Esophagus muscularis mucosa (tissue), 4 donors: ENCODE data around the gene TSHZ3. TPM values are rescaled to one million over a fixed set of nuclear protein-coding genes. Genes with fewer than 3 reads are reported as not detected.

Experiments used
- DNase-seq: peaks from one replicate; pipeline ENCODE4 v3.0.0-alpha.2; 2017; ENCODE audit errors: extremely low spot score
- H3K27ac ChIP-seq, 4 donors: fragments of 200-600 bp; sonication (generic); replicated peaks in 1 of 4; 1 replicate in 3 of 4; 2 replicates in 1 of 4; pipeline ENCODE4 v1.5.1; 2016 to 2019; ENCODE audit warnings: mild to moderate bottlenecking in 1 of 4
- H3K27me3 ChIP-seq, 4 donors: fragments of 200-600 bp; sonication (generic); one replicate each; pipeline versions ENCODE4 v1.5.1 to v1.6.0; 2016 to 2019
- H3K36me3 ChIP-seq, 4 donors: fragments of 200-600 bp; sonication (generic); one replicate each; pipeline ENCODE4 v1.5.1; 2016 to 2019
- H3K4me1 ChIP-seq, 4 donors: fragments of 200-600 bp; sonication (generic); one replicate each; pipeline ENCODE4 v1.5.1; 2016 to 2019
- H3K4me3 ChIP-seq, 4 donors: fragments of 200-600 bp; sonication (generic); 1 replicate in 2 of 4; 2 replicates in 2 of 4; pipeline ENCODE4 v1.5.1; 2016 to 2019; ENCODE audit warnings: mild to moderate bottlenecking in 4 of 4, moderate library complexity in 1 of 4
- H3K9me3 ChIP-seq, 4 donors: fragments of 200-600 bp; sonication (generic); 1 replicate in 3 of 4; 2 replicates in 1 of 4; pipeline ENCODE4 v1.5.1; 2016 to 2019
- EP300 ChIP-seq: sonication (generic); formaldehyde crosslinking; IDR thresholded peaks from one replicate; pipeline ENCODE4 v1.6.1; 2017; ENCODE audit warnings: antibody characterized with exemption
- POLR2A ChIP-seq: fragments of 450-650 bp; IDR thresholded peaks from one replicate; pipeline ENCODE4 v1.6.1; 2017; ENCODE audit warnings: antibody characterized with exemption, moderate library complexity, mild to moderate bottlenecking, low read depth
- POLR2AphosphoS5 ChIP-seq, 2 donors: sonication (generic); formaldehyde crosslinking; IDR thresholded peaks; one replicate each; pipeline ENCODE4 v1.6.1; 2017; ENCODE audit warnings: antibody characterized with exemption in 2 of 2
- WGBS: methylation state at CpG from one replicate; pipeline ENCODE4 v1.1.5; 2018; 5-methylcytosine and 5-hydroxymethylcytosine counted together
- intact Hi-C: fragments of 100-400 bp; cut with DNase I; formaldehyde crosslinking; loops from one replicate; pipeline ENCODE4 v1.15.1; 2023
- total RNA-seq, 4 donors: library from RNA; depleted of rRNA; stranded (reverse); fragments of >200 nt; gene quantifications; one replicate each; pipeline versions ENCODE4 v1.1.0 to v1.2.1, GENCODE V29; 2016
- TF ChIP-seq, protein P1 (sequence below), 3 experiments: fragments of 200-600 bp in 2 of 3; fragments of 450-650 bp in 1 of 3; sonication (generic) in 2 of 3; IDR thresholded peaks; one replicate each; pipeline ENCODE4 v1.5.1; 2017 to 2019; ENCODE audit warnings: antibody characterized with exemption in 3 of 3, mild to moderate bottlenecking in 2 of 3, moderate library complexity in 1 of 3

Gene TSHZ3
- total RNA-seq, 4 donors from 2014 or later = 17.1 to 45.5 (median 24.6) TPM

- H3K27ac ChIP-seq = peak overlapping the region in 1 of 4 donors; percentile 37
- intact Hi-C loops = no loop called here
- H3K27me3 ChIP-seq = no peaks in the 10 kb centered on the region
- DNase-seq = no peak
- no peaks in the 10 kb centered on the region for H3K36me3 ChIP-seq
- no peak overlapping the region for H3K4me3 ChIP-seq
- H3K4me1 ChIP-seq = peaks cover 5 to 44% (median 40%) of the 10 kb centered on the region in 4 donors
- TF ChIP-seq POLR2A (no peak), POLR2AphosphoS5 (IDR thresholded peaks at IDR 0.05) (no peak), EP300 (no peak)
- TF ChIP-seq, protein P1, sequence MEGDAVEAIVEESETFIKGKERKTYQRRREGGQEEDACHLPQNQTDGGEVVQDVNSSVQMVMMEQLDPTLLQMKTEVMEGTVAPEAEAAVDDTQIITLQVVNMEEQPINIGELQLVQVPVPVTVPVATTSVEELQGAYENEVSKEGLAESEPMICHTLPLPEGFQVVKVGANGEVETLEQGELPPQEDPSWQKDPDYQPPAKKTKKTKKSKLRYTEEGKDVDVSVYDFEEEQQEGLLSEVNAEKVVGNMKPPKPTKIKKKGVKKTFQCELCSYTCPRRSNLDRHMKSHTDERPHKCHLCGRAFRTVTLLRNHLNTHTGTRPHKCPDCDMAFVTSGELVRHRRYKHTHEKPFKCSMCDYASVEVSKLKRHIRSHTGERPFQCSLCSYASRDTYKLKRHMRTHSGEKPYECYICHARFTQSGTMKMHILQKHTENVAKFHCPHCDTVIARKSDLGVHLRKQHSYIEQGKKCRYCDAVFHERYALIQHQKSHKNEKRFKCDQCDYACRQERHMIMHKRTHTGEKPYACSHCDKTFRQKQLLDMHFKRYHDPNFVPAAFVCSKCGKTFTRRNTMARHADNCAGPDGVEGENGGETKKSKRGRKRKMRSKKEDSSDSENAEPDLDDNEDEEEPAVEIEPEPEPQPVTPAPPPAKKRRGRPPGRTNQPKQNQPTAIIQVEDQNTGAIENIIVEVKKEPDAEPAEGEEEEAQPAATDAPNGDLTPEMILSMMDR (IDR thresholded peaks at IDR 0.05) = no peak
- WGBS = 61% methylated on average over 10 of the region's 10 CpGs
- H3K9me3 ChIP-seq = no peaks in the 10 kb centered on the region
These were observed 86.5 kb downstream of the TSHZ3 start for GRCh38 chr19:31262725-31263191.

- Histone ChIP-seq H3K4me1 (peaks cover 5 to 44% (median 40%) of the 10 kb centered on the region in 4 donors), H3K27me3 (no peaks in the 10 kb centered on the region), H3K9me3 (no peaks in the 10 kb centered on the region), H3K4me3 (peak overlapping the region in 3 of 4 donors; percentile 3 to 15 (median 13)), H3K27ac (peak overlapping the region; percentile 21 to 43 (median 39)), H3K36me3 (no peaks in the 10 kb centered on the region)
- 27% methylated on average over 11 of the region's 11 CpGs for WGBS
- intact Hi-C loops = no loop called here
- DNase-seq = no peak
- no peak for TF ChIP-seq POLR2A
- TF ChIP-seq POLR2AphosphoS5 (IDR thresholded peaks at IDR 0.05) = no peak
- TF ChIP-seq, protein P1 (IDR thresholded peaks at IDR 0.05) = no peak
- no peak for TF ChIP-seq EP300
These were observed 87.5 kb downstream of the TSHZ3 start for GRCh38 chr19:31261603-31262212.

GRCh38 chr19:31261019-31261602 lies 88.1 kb downstream of the TSHZ3 start:
- H3K9me3 ChIP-seq = no peaks in the 10 kb centered on the region
- H3K4me1 ChIP-seq = peaks cover 5 to 44% (median 40%) of the 10 kb centered on the region in 4 donors
- peak overlapping the region in 2 of 4 donors; percentile 3 to 15 for H3K4me3 ChIP-seq
- intact Hi-C loops = no loop called here
- no peaks in the 10 kb centered on the region for H3K36me3 ChIP-seq
- H3K27me3 ChIP-seq = no peaks in the 10 kb centered on the region
- TF ChIP-seq POLR2AphosphoS5 (IDR thresholded peaks at IDR 0.05) (no peak), POLR2A (no peak)
- peak overlapping the region; percentile 21 to 43 (median 39) for H3K27ac ChIP-seq
- WGBS = 62% methylated on average over 3 of the region's 3 CpGs
- DNase-seq = peak; percentile 92

- H3K36me3 ChIP-seq = no peaks in the 10 kb centered on the region
- no peaks in the 10 kb centered on the region for H3K27me3 ChIP-seq
- peak overlapping the region in 1 of 4 donors; percentile 41 for H3K27ac ChIP-seq
- no peaks in the 10 kb centered on the region for H3K9me3 ChIP-seq
- DNase-seq = peak; percentile 85
- H3K4me1 ChIP-seq = peaks cover 5 to 44% (median 40%) of the 10 kb centered on the region in 4 donors
- intact Hi-C loops = no loop called here
- TF ChIP-seq, protein P1 (IDR thresholded peaks at IDR 0.05) = no peak
- TF ChIP-seq POLR2AphosphoS5 (IDR thresholded peaks at IDR 0.05) = peak; percentile 18 to 20
- no peak overlapping the region for H3K4me3 ChIP-seq
- 94% methylated on average over 7 of the region's 7 CpGs for WGBS
These were observed 88.9 kb downstream of the TSHZ3 start for GRCh38 chr19:31260171-31260933.
